Measurements from ENCODE around the gene PFKL. TPM values are rescaled to one million over a fixed set of nuclear protein-coding genes. Genes with fewer than 3 reads are reported as not detected.

PFKL gene
- total and polyA plus RNA-seq, 2 experiments from 2014 or later = 199 to 239 TPM

- 93 to 97% methylated on average over 12 to 21 of the region's 21 CpGs for WGBS, 2 experiments (ENCODE audit: low coverage in 1 of 2, low lambda C conversion rate in 2 of 2, missing lambda C conversion rate in 2 of 2)
- no peak overlapping the region for H3K27ac ChIP-seq
- H4K20me1 ChIP-seq (ENCODE audit: insufficient read depth) = no peaks in the 10 kb centered on the region
- no peaks in the 10 kb centered on the region for H3F3A ChIP-seq (ENCODE audit: insufficient read depth)
- peaks cover 59% of the 10 kb centered on the region for H3K79me2 ChIP-seq (ENCODE audit: insufficient read depth)
- no peak overlapping the region for H3K4me2 ChIP-seq (ENCODE audit: unreplicated experiment)
- no peak overlapping the region for H3K4me3 ChIP-seq
- in situ Hi-C loops (cut with MboI) = no loop called here
- no peaks in the 10 kb centered on the region for H3K27me3 ChIP-seq (replicated peaks; ENCODE audit: insufficient read depth)
- H3K9me2 ChIP-seq (ENCODE audit: insufficient read depth) = no peaks in the 10 kb centered on the region
- no peak for DNase-seq
- no peaks in the 10 kb centered on the region for H3K36me3 ChIP-seq (ENCODE audit: low read depth)
- H2AFZ ChIP-seq = no peak overlapping the region
- no peak overlapping the region for H3K9ac ChIP-seq
- H3K9me3 ChIP-seq (ENCODE audit: low read depth) = no peaks in the 10 kb centered on the region
- TF ChIP-seq EZH2 (IDR thresholded peaks at IDR 0.05; ENCODE audit: insufficient read depth, poor library complexity, severe bottlenecking) (no peak), EZH2phosphoT487 (IDR thresholded peaks at IDR 0.05; ENCODE audit: insufficient read depth, low read depth) (no peak)
- no peaks in the 10 kb centered on the region for H3K4me1 ChIP-seq (ENCODE audit: insufficient read depth)
Observed at GRCh38 chr21:44306936-44307704, 7.3 kb downstream of the PFKL start.

DNA sequence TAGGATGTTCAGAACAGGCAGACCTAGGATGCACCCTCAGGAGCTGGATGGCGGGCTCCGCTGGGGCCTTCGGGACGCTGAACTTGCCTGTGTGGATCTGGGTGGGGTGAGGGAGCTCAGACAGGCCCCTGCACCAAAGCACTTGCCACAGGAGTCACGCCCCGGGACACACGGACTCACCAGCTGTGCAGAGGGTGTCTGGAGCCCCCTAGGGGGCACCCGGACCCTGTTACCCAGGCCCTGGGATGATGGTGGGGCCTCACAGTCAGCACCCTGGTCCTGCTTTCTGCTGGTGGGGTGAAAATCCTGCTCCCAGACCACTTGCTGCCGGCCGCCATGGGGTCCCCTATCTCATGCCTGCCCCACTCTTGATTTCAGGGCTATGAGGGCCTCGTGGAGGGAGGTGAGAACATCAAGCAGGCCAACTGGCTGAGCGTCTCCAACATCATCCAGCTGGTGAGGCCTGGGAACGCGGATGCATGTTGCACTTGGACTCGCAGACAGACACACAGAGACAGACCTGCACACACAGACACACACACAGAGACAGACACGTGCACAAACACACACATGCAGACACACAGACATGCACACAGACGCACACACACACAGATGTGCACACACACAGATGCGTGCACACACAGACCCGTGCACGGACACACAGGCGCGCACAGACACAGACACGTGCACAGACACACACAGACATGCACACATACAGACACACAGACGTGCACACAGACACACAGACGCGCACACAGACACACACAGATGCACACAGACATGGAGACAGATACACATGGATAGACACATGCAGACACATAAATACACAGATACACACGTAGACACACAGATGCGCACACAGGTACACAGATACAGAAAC, 11.0 kb downstream of the PFKL start:
- Histone ChIP-seq H3K27me3 (replicated peaks; ENCODE audit: insufficient read depth) (no peaks in the 10 kb centered on the region), H3K36me3 (ENCODE audit: low read depth) (no peaks in the 10 kb centered on the region), H3F3A (ENCODE audit: insufficient read depth) (no peaks in the 10 kb centered on the region), H4K20me1 (ENCODE audit: insufficient read depth) (no peaks in the 10 kb centered on the region), H3K79me2 (ENCODE audit: insufficient read depth) (peaks cover 21% of the 10 kb centered on the region), H3K4me3 (no peak overlapping the region), H3K9ac (no peak overlapping the region), H2AFZ (no peak overlapping the region), H3K4me1 (ENCODE audit: insufficient read depth) (no peaks in the 10 kb centered on the region), H3K9me3 (ENCODE audit: low read depth) (no peaks in the 10 kb centered on the region), H3K27ac (no peak overlapping the region), H3K4me2 (ENCODE audit: unreplicated experiment) (no peak overlapping the region), H3K9me2 (ENCODE audit: insufficient read depth) (no peaks in the 10 kb centered on the region)
- WGBS, 2 experiments (ENCODE audit: low coverage in 1 of 2, low lambda C conversion rate in 2 of 2, missing lambda C conversion rate in 2 of 2) = 95 to 97% methylated on average over 28 of the region's 28 CpGs
- in situ Hi-C loops (cut with MboI) = no loop called here
- DNase-seq = no peak
- TF ChIP-seq EZH2 (IDR thresholded peaks at IDR 0.05; ENCODE audit: insufficient read depth, poor library complexity, severe bottlenecking) (no peak), EZH2phosphoT487 (IDR thresholded peaks at IDR 0.05; ENCODE audit: insufficient read depth, low read depth) (no peak)

DNA sequence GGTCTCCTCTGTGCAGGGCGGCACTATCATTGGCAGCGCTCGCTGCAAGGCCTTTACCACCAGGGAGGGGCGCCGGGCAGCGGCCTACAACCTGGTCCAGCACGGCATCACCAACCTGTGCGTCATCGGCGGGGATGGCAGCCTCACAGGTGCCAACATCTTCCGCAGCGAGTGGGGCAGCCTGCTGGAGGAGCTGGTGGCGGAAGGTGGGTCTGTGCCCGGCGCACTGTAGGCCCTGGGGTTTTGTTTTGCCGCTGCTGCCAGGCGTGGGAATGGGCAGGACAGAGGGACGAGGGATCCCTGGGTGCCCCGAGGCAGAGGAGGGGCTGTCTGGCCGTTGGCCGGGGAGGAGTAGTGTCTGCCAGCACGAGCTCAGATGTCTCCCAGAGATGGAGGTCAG, 12.2 kb downstream of the PFKL start:
- no peak for DNase-seq

DNA sequence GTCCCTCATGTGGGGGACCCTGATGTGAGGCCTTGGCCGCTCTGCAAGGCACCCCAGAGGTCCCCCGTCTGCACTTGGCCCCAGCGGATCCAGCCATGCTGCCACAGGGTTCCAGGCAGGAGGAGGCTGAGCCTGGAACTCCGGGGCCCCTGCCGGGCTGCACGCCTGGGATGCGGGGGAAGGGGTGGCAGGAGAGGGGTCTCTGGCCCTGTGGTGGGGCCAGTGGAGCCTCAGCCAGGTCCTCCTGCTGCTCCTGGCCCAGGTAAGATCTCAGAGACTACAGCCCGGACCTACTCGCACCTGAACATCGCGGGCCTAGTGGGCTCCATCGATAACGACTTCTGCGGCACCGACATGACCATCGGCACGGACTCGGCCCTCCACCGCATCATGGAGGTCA, 12.9 kb downstream of the PFKL start:
- Histone ChIP-seq H4K20me1 (ENCODE audit: insufficient read depth) (no peaks in the 10 kb centered on the region), H3K27me3 (replicated peaks; ENCODE audit: insufficient read depth) (no peaks in the 10 kb centered on the region), H2AFZ (no peak overlapping the region), H3F3A (ENCODE audit: insufficient read depth) (no peaks in the 10 kb centered on the region), H3K4me2 (ENCODE audit: unreplicated experiment) (no peak overlapping the region), H3K4me3 (no peak overlapping the region), H3K4me1 (ENCODE audit: insufficient read depth) (no peaks in the 10 kb centered on the region), H3K79me2 (ENCODE audit: insufficient read depth) (peaks cover 6% of the 10 kb centered on the region), H3K36me3 (ENCODE audit: low read depth) (no peaks in the 10 kb centered on the region), H3K9me3 (ENCODE audit: low read depth) (no peaks in the 10 kb centered on the region), H3K9ac (no peak overlapping the region), H3K9me2 (ENCODE audit: insufficient read depth) (no peaks in the 10 kb centered on the region), H3K27ac (no peak overlapping the region)
- WGBS, 2 experiments (ENCODE audit: low coverage in 1 of 2, low lambda C conversion rate in 2 of 2, missing lambda C conversion rate in 2 of 2) = 87 to 90% methylated on average over 19 of the region's 19 CpGs
- in situ Hi-C loops (cut with MboI) = no loop called here
- no peak for DNase-seq
- TF ChIP-seq EZH2 (IDR thresholded peaks at IDR 0.05; ENCODE audit: insufficient read depth, poor library complexity, severe bottlenecking) = no peak
- TF ChIP-seq EZH2phosphoT487 (IDR thresholded peaks at IDR 0.05; ENCODE audit: insufficient read depth, low read depth) = no peak

More for the DNA sequence above, 12.2 kb downstream of the PFKL start:
- WGBS, 2 experiments (ENCODE audit: low coverage in 1 of 2, low lambda C conversion rate in 2 of 2, missing lambda C conversion rate in 2 of 2) = 92 to 93% methylated on average over 22 of the region's 22 CpGs
- no peaks in the 10 kb centered on the region for H3K27me3 ChIP-seq (replicated peaks; ENCODE audit: insufficient read depth)
- no peaks in the 10 kb centered on the region for H4K20me1 ChIP-seq (ENCODE audit: insufficient read depth)
- no peaks in the 10 kb centered on the region for H3K9me2 ChIP-seq (ENCODE audit: insufficient read depth)
- no peak overlapping the region for H3K4me3 ChIP-seq
- TF ChIP-seq EZH2phosphoT487 (IDR thresholded peaks at IDR 0.05; ENCODE audit: insufficient read depth, low read depth) (no peak), EZH2 (IDR thresholded peaks at IDR 0.05; ENCODE audit: insufficient read depth, poor library complexity, severe bottlenecking) (no peak)
- H3F3A ChIP-seq (ENCODE audit: insufficient read depth) = no peaks in the 10 kb centered on the region
- H3K4me2 ChIP-seq (ENCODE audit: unreplicated experiment) = no peak overlapping the region
- peaks cover 11% of the 10 kb centered on the region for H3K79me2 ChIP-seq (ENCODE audit: insufficient read depth)
- H3K4me1 ChIP-seq (ENCODE audit: insufficient read depth) = no peaks in the 10 kb centered on the region
- H3K36me3 ChIP-seq (ENCODE audit: low read depth) = no peaks in the 10 kb centered on the region
- H3K27ac ChIP-seq = no peak overlapping the region
- H3K9me3 ChIP-seq (ENCODE audit: low read depth) = no peaks in the 10 kb centered on the region
- in situ Hi-C loops (cut with MboI) = no loop called here
- H2AFZ ChIP-seq = no peak overlapping the region
- no peak overlapping the region for H3K9ac ChIP-seq
